Liver (tissue), 9 donors: ENCODE measurements around the gene AFF2. TPM values are rescaled to one million over a fixed set of nuclear protein-coding genes. Genes with fewer than 3 reads are reported as not detected.

ENCODE experiments used
- DNase-seq: peaks from one replicate; pipeline ENCODE4 v3.0.0-alpha.2; 2017; ENCODE audit warnings: low spot score
- H3K27ac ChIP-seq, 2 donors: one replicate each; pipeline ENCODE4 v1.7.0; 2013; ENCODE audit warnings: inconsistent platforms in 2 of 2, low read length in 2 of 2, control low read depth in 1 of 2, low read depth in 1 of 2, mild to moderate bottlenecking in 1 of 2
- H3K27me3 ChIP-seq, 4 donors: one replicate each; pipeline versions ENCODE4 v1.6.1 to v1.7.0; 2013; ENCODE audit warnings: low read length in 3 of 4, inconsistent platforms in 1 of 4, mild to moderate bottlenecking in 1 of 4, moderate library complexity in 1 of 4; ENCODE audit not compliant: control insufficient read depth in 4 of 4, insufficient read depth in 4 of 4
- H3K36me3 ChIP-seq, 4 donors: one replicate each; pipeline versions ENCODE4 v1.6.1 to v1.7.0; 2013; ENCODE audit warnings: low read length in 3 of 4, mild to moderate bottlenecking in 3 of 4, low read depth in 1 of 4, moderate library complexity in 1 of 4; ENCODE audit not compliant: control insufficient read depth in 4 of 4, insufficient read depth in 3 of 4
- H3K4me1 ChIP-seq, 4 donors: one replicate each; pipeline versions ENCODE4 v1.6.1 to v1.7.0; 2013; ENCODE audit warnings: low read length in 3 of 4, mild to moderate bottlenecking in 3 of 4, moderate library complexity in 1 of 4; ENCODE audit not compliant: control insufficient read depth in 4 of 4, insufficient read depth in 4 of 4
- H3K4me3 ChIP-seq, 3 donors: one replicate each; pipeline versions ENCODE4 v1.6.1 to v1.7.0; 2013; ENCODE audit warnings: low read length in 3 of 3, control low read depth in 1 of 3, low read depth in 1 of 3, mild to moderate bottlenecking in 1 of 3
- H3K9ac ChIP-seq, 2 donors: one replicate each; pipeline ENCODE4 v1.7.0; 2013; ENCODE audit warnings: low read length in 2 of 2, mild to moderate bottlenecking in 2 of 2, moderate library complexity in 2 of 2, control low read depth in 1 of 2, low read depth in 1 of 2
- H3K9me3 ChIP-seq, 4 donors: one replicate each; pipeline versions ENCODE4 v1.6.1 to v1.7.0; 2013; ENCODE audit warnings: low read length in 3 of 4; ENCODE audit not compliant: control insufficient read depth in 4 of 4
- ATF3 ChIP-seq: IDR thresholded peaks from 2 replicates; pipeline ENCODE4 v1.6.1; 2016; ENCODE audit warnings: antibody characterized with exemption
- CTCF ChIP-seq: fragments of 150-350 bp; IDR thresholded peaks from 2 replicates; pipeline ENCODE4 v1.5.1; 2017; ENCODE audit warnings: improper control_type of control experiment, low read depth, low read length; ENCODE audit not compliant: missing input control
- FOXA1 ChIP-seq: IDR thresholded peaks from 2 replicates; pipeline ENCODE4 v1.6.1; 2016; ENCODE audit warnings: antibody characterized with exemption
- FOXA2 ChIP-seq: IDR thresholded peaks from 2 replicates; pipeline ENCODE4 v1.6.1; 2016; ENCODE audit warnings: antibody characterized with exemption
- GABPA ChIP-seq, 2 donors: IDR thresholded peaks in 1 of 2; conservative IDR thresholded peaks in 1 of 2; 2 replicates each; pipeline ENCODE4 v1.6.1; 2016; ENCODE audit warnings: antibody characterized with exemption in 2 of 2, mild to moderate bottlenecking in 1 of 2, moderate library complexity in 1 of 2
- HNF4A ChIP-seq, 2 donors: conservative IDR thresholded peaks; 2 replicates each; pipeline ENCODE4 v1.6.1; 2016; ENCODE audit warnings: antibody characterized with exemption in 2 of 2, mild to moderate bottlenecking in 2 of 2
- HNF4G ChIP-seq: IDR thresholded peaks from 2 replicates; pipeline ENCODE4 v1.6.1; 2016; ENCODE audit warnings: antibody characterized with exemption
- REST ChIP-seq: IDR thresholded peaks from 2 replicates; pipeline ENCODE4 v1.6.1; 2016; ENCODE audit warnings: antibody characterized with exemption, mild to moderate bottlenecking
- RXRA ChIP-seq, 2 donors: IDR thresholded peaks; 2 replicates each; pipeline ENCODE4 v1.6.1; 2017 to 2018; ENCODE audit warnings: antibody characterized with exemption in 2 of 2, mild to moderate bottlenecking in 1 of 2
- SP1 ChIP-seq: IDR thresholded peaks from 2 replicates; pipeline ENCODE4 v1.6.1; 2018; ENCODE audit warnings: antibody characterized with exemption, mild to moderate bottlenecking
- TAF1 ChIP-seq: conservative IDR thresholded peaks from 2 replicates; pipeline ENCODE4 v1.6.1; 2016; ENCODE audit warnings: antibody characterized with exemption, mild to moderate bottlenecking
- YY1 ChIP-seq: IDR thresholded peaks from 2 replicates; pipeline ENCODE4 v1.6.1; 2016; ENCODE audit warnings: antibody characterized with exemption, mild to moderate bottlenecking
- WGBS: extraction: QIAGEN DNeasy Blood & Tissue Kit; methylation state at CpG from one replicate; pipeline ENCODE4 v1.1.7; 2013; 5-methylcytosine and 5-hydroxymethylcytosine counted together
- polyA plus RNA-seq, 2 donors: library from polyadenylated mRNA; stranded (reverse) in 1 of 2; unstranded in 1 of 2; fragments of 200-250 nt in 1 of 2; fragments of >200 nt in 1 of 2; fragmentation: Nextera tagmentation in 1 of 2; extraction: Ambion mirVana in 1 of 2; gene quantifications; one replicate each; pipeline versions ENCODE4 v1.2.1 to v1.2.3, GENCODE V29; 2013 to 2015
- total RNA-seq, 2 donors: library from RNA; depleted of rRNA; stranded (reverse); fragments of >200 nt; gene quantifications; one replicate each; pipeline ENCODE4 v1.2.3, GENCODE V29; 2014
- donor health status: healthy.
- donor health status: healthy.
- donor health status: healthy.
- donor health status: healthy.
- donor health status: healthy.

The AFF2 gene
- total and polyA plus RNA-seq, 4 donors: 0.01 to 1.6 (median 0.50) TPM; not detected in 1

GRCh38 chrX:148991502-148991901 is 491.1 kb downstream of the AFF2 start:
- H3K9ac ChIP-seq: no peak overlapping the region
- 64% methylated on average over 1 of the region's 1 CpG for WGBS
- no peaks in the 10 kb centered on the region for H3K36me3 ChIP-seq
- peaks cover 0 to 3% (median 0%) of the 10 kb centered on the region in 4 donors for H3K9me3 ChIP-seq
- no peak overlapping the region for H3K27ac ChIP-seq
- H3K4me3 ChIP-seq: no peak overlapping the region
- peaks cover 0 to 2% (median 0%) of the 10 kb centered on the region in 4 donors for H3K27me3 ChIP-seq
- DNase-seq: no peak
- TF ChIP-seq CTCF (no peak), RXRA (IDR thresholded peaks at IDR 0.05) (no peak), FOXA1 (no peak), HNF4G (no peak), REST (no peak), SP1 (no peak), TAF1 (no peak), HNF4A (conservative IDR thresholded peaks at IDR 0.05) (no peak), FOXA2 (no peak), GABPA (IDR thresholded peaks at IDR 0.05 in 1 of 2, conservative IDR thresholded peaks at IDR 0.05 in 1 of 2) (no peak), ATF3 (no peak), YY1 (no peak)
- H3K4me1 ChIP-seq: no peaks in the 10 kb centered on the region

GRCh38 chrX:148995661-148996060 is 495.2 kb downstream of the AFF2 start:
- H3K9ac ChIP-seq: no peak overlapping the region
- no peak for DNase-seq

More at GRCh38 chrX:148995661-148996060, 495.2 kb downstream of the AFF2 start:
- Histone ChIP-seq H3K27ac (no peak overlapping the region), H3K9me3 (peaks cover 0 to 3% (median 0%) of the 10 kb centered on the region in 4 donors), H3K27me3 (peaks cover 0 to 2% (median 0%) of the 10 kb centered on the region in 4 donors), H3K4me1 (no peaks in the 10 kb centered on the region), H3K36me3 (no peaks in the 10 kb centered on the region), H3K4me3 (no peak overlapping the region)
- TF ChIP-seq REST: no peak
- WGBS: 64% methylated on average over 3 of the region's 3 CpGs
